GM18517 (cell line): ENCODE measurements around the gene FAM227B.
"Not testable (repeated sequence)": the region's sequence is repeated elsewhere in the genome, so short reads cannot be mapped to it uniquely, and the experiment has no call there.

Source experiments
- ATAC-seq: cut with Tn5 transposase; IDR thresholded peaks from one replicate; pipeline ENCODE4 v1.9.1; 2021; ENCODE audit warnings: mild to moderate bottlenecking, moderate library complexity; ENCODE audit not compliant: unreplicated experiment

The FAM227B gene, protein sequence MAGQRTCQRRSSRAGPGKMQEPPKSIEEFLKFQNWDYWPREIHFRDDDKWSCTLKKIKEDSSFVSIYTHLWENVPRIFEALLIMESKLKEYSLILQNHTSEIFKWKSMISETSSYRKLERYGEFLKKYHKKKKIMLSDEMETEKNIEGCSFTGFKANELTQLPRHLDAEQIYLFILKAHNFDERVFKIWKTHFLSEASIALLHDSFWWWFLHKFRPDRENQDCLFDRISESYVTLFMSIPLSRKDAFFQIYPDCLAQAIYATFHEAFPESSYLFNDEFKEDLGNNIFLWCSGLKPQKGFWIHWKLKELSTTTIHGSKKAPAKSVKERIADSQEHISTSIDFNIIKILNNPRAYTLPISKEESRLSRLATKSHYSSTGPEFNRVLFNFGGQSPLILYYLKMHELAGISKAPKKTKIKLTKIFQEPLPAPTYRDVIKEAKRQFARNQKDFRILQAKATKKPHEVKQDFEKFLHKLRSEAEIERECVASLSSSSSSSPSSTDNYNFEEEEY

GRCh38 chr15:49620658-49621368 is at the start of gene FAM227B, which contains the start of gene DTWD1:
TSS of gene FAM227B (minus strand) at chr15:49620818. CDS start at chr15:49615171, 5,647 bp downstream.
TSS of gene DTWD1 (plus strand) at chr15:49621048. CDS start at chr15:49625168, 4,120 bp downstream.
- ATAC-seq = peak; percentile 98

GRCh38 chr15:49669288-49669687 is 48.7 kb upstream of the FAM227B start:
- no peak for ATAC-seq

GRCh38 chr15:49666486-49666885 is 45.9 kb upstream of the FAM227B start:
- not testable (repeated sequence) for ATAC-seq

DNA sequence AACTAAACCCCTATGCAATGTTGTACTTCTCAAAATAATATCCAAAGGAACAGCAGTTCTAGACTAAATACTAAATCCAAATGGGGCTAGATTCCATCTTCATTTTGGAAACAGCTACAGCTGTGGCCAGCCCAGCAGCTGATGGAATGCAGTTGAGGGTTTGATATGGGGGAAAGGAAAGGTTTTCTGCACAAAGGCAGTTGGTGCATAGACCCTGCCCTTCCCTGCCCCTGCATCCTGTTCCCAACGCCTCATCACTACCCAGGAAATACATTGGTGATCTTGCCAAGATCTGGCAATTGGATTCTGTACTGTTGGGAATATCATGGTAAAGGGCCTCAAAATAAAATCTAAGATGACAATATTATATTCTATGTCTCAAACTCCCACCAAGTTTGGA is 44.1 kb upstream of the FAM227B start:
- no peak for ATAC-seq

DNA sequence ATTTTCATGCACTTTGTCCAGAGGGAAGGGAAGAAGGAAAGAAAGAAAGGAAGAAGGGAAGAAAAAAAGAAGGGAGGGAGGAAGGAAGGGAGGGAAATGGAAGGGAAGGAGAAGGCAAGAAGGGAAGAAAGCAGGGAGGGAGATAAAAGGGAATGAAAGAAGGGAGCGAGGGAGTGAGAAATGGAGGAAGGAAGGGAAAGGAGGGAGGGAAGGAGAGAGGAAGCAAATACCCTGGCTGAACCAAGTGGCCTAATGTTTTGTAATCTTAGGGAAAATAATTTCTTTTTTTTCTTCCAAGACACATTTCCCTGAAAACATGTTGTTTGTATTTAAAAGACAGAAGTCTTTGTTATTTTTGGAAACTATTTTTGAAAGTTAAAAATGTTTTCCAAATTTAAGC is 36.1 kb upstream of the FAM227B start:
- no peak for ATAC-seq

DNA sequence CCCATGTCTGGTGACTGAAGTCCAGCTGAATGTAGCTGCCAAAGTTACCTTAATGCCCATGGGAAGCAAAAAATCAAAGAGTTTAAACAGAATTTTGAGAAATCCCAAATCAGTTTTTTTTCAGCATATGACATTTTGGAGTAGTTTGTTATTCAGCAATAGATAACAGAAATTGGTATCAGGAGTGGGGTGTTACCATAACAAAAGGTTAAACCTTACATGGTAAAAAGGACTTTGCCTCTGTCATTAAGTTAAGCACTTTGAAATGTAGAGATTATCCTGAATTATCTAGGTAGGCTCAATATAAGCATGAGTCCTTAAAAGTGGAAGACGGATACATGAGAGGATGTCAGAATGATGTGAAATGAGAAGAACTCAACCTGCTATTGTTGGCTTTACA is 32.3 kb upstream of the FAM227B start:
- no peak for ATAC-seq

DNA sequence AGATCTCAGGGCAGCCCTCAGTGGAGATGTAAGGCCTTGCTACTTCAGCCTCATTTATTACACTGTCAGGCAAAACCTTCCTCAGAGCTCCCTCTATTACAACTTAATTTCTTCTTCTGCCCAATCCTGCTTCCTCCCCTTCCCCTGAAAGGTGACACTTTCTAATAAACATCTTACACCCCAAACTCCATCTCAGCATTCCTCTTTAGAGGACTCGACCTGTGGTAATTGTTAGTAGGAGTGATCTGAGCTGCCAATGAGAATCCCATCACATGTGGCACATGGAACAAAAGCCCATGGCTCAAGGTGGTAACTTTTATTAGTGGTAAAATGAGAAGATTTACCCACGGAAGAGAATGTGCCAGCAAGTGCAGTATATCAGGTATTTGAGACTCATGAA is 30.1 kb upstream of the FAM227B start:
- ATAC-seq = no peak

DNA sequence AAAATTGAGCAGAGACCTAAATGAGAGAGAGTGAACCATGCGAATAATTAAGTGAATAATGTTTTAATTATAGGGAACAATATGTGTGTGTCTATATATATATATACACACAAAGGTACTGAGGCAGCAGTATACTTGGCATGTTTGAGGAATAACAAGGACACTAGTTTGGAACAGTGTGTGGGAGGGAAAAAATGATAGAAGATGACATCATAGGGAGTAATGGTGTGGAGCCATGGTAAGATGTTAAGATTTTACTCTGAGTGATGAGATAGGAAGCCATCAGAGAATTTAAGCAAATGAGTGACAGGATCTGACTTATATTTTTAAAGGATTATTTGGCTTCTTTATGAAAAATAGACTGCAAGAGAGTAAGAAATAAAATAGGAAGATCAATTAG is 29.4 kb upstream of the FAM227B start:
- ATAC-seq = no peak

- ATAC-seq = no peak
Measured at GRCh38 chr15:49646891-49647290, 26.3 kb upstream of the FAM227B start.

DNA sequence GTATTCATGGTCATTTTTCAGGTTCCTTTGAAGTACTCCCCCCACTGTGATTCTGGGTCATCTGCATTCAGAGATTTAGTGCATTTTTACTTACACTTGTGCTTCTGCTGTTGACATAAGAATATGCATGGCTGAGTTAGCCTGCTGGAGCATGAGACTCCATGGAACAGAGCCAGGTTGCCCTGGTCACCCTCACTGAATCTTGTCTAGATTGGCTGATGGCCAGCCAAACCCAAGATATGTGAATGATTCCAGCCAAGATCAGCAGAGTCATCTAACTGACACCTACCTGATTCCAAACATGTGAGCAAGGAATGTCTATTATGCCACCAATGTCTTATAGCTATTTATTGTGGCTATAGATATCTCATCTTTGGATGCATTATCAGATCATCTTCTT is 25.3 kb upstream of the FAM227B start:
- no peak for ATAC-seq

- ATAC-seq = no peak
Measured at GRCh38 chr15:49645277-49645676, 24.7 kb upstream of the FAM227B start.

DNA sequence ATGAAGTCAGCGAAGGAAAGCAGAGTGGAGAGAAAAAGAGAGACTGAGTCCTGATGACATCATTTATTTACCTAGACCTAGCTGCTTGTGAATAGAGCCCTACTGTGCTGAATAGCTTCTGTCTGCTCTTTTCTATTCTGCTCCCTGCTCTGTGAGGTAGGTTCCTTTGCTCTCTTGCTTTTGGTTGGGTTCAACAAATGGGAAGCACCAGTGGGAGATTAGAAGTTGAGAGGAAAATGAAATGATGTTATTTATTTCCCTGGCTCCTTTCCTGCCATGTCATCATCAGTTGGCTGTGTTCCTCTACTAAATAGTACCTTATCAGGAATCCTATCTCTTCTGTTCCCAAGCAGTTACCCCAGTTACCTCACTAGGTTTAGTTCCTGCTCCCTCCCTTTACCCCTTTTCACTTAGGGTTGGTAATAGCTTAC is 23.8 kb upstream of the FAM227B start:
- no peak for ATAC-seq

DNA sequence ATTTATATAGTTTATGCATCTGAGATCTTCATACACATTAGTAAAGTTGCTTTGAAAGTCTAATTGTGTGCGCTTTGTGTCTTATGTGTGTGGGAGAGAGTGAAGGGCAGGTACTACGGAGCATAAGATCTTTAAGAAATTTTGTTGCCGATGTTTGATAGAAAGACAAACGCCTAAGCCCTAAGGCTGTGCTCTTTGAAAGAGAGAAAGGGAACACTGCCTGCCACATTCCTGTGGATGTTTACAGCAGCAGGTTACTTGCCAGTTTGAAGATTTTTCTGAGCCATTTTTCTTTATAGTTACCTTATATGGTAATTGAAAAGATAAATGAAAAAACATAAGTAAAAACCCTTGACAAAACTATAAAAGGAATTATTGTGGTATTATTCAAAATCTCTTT is 17.2 kb upstream of the FAM227B start:
- ATAC-seq = no peak

DNA sequence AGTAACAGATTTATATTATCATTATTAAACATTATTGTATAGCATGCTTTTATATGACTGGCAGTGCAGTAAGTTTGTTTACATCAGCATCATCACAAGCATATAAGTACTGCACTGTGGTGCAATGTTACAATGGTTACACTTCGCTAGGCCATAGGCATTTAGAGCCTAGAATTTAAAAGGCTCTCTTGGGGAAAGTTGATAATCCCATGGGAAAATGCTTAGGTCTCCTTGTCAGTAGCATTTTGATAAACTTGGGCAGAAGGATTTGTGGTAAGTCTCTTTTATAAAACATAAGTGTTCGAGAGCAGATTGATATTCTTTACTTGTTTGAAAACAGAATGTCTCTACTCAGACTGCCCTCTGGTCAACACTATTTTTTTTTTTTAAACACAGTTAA is 7.8 kb upstream of the FAM227B start:
- ATAC-seq = no peak

- ATAC-seq = no peak
Measured at GRCh38 chr15:49627407-49627877, 6.8 kb upstream of the FAM227B start.

GRCh38 chr15:49625460-49626036 is 4.9 kb upstream of the FAM227B start:
- ATAC-seq = no peak

- no peak for ATAC-seq
Measured at GRCh38 chr15:49624056-49624455, 3.4 kb upstream of the FAM227B start.

DNA sequence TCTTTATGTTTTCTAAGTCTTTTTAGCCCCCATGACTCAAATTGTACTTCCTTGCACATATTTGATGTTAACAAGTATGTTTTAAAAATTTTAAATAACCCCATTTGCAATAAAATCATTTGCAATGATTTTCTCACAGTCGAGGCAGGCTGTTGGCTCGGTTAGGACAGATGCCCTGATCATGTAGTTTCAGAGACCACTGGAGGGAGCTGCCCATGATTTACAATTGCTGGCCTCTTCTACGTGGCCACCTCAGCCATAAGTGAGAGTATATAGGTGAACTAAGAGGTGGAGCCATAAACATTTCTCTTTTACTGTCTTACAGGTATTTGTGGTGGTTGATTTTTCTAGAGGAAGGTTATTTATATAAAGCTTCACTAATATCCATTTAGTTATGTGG is 1.9 kb upstream of the FAM227B start:
- ATAC-seq = no peak

GRCh38 chr15:49621887-49622286 is 1.3 kb upstream of the FAM227B start:
- no peak for ATAC-seq

DNA sequence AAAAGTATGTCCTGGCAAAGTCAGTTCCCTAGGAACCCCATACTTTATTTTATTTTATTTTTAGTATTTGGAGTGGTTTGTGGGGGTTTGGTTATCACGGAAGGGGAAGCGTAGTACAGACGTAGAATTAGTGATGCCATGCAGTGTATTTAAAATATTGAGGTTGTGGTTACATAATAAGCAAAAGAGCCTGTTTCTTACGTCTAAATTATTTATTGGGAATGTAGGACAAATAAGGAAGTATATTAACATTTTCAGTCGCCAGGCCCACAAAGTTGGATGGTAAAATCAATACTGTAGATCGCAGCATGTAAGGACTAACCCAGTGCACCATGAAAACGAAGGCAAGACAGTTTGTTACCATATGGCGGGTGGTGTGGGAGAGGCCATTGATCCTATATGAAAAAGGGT is 788 bp upstream of the FAM227B start:
- ATAC-seq = no peak

- ATAC-seq = no peak
Measured at GRCh38 chr15:49620199-49620598, 419 bp downstream of the FAM227B start.
